HG02588 (cell line): ENCODE data around the gene GPATCH2.

Source experiments
- ATAC-seq: cut with Tn5 transposase; IDR thresholded peaks from one replicate; pipeline ENCODE4 v1.9.1; 2021; ENCODE audit warnings: mild to moderate bottlenecking, moderate library complexity; ENCODE audit not compliant: unreplicated experiment

Gene GPATCH2

GRCh38 chr1:217630711-217631591, at the start of gene GPATCH2, which contains the start of gene SPATA17:
TSS of gene GPATCH2 (minus strand) at chr1:217631090. CDS start at chr1:217630971, 119 bp downstream.
TSS of gene SPATA17 (plus strand) at chr1:217631344. CDS start at chr1:217631379, 35 bp downstream.
- peak; percentile 98 for ATAC-seq

DNA sequence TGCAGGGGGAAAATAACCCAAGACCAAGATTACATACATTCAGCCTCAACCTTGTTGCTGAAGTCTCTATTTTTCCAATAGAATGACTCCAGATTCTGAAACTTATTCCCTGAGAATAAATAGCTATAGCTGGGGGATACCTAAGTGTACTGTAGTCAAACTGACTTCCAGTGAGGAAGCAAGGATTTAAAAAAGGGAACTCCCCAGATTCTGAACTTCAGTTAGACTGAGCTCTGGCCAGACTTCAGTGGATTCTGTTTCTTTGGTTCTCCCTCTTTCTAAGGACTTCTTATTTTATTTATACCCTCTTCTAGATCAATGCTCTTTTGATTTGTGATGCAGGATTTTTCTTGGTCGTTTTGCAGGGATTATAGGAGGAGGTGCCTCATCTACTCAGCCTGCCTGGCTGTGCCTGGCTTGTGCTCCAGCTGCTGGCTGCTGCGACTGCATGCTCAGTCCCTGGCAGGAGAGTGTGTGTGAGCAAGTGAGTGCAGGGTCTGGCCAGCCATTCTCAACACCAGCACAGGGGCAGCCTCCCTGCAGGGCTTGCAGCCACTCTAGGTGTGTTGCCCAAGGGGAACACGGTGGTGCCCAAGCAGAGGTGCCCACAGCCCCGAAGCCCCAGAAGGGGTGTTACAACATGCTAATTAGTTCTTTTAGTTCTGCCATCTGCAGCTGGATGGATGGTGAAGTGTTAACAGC, 43.3 kb upstream of the GPATCH2 start:
- no peak for ATAC-seq

DNA sequence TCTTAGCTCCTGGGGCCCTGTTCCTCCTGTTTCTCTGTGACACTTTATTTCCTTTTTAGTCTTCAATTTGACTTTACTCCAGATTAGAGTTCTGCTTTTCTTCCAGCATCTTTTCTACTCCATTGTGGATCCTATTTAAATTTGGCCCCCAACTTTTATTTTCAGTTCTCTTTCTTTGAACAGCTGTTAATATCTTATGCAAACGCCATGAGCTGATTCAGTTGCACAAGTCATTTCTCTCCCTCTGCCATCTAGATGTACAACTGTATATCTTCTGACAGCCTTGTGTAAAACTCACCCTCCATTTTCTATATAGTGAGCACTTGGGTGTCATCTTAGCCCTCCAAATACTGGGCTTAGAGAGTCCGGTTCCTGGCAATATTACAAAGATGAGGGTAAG, 42.5 kb upstream of the GPATCH2 start:
- peak; percentile 80 for ATAC-seq

DNA sequence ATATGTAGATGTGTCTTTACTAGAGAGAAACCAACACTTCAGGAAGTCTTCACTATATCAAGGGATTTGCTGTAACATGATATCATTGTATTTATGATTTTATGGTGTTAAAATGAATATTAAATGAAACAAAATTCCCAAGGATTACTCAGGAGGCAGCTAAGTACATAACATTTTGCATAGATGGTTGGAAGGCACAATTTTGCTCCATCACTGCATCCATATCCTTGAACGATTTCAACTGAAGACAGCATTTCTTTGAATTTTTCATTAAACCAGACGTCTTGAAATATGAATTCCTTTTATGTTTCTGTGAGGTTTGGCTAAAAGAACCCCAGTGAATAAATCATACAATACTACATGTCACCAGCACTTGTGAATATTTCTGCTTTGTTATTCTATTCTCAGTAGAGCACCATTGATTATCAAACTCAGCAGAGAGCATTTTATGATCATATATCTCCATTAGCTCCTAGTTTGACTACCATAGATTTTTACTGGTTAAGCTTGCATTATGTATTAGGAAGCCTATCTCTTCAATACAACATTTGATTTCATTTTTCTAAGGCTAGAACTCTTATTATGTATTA, 37.6 kb upstream of the GPATCH2 start:
- no peak for ATAC-seq

DNA sequence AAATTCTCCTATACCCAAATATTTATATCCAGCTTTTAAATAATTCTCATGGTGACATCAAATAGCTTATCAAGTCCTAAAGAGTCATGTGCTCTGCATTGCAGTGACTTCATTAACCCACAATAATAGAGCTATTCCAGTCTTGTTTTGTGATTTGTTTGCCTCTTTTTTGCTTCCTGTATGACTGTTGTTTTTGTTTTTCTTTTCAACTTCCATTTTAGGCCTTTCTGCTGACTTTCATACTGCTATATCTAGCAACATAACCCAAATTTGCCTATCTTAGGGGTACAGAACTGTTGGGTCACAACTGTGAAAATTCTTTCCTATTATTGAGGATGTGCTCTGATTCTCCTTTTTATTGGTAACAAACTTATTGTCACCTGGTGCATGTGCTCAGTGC, 30.5 kb upstream of the GPATCH2 start:
- ATAC-seq, result peak; percentile 39

DNA sequence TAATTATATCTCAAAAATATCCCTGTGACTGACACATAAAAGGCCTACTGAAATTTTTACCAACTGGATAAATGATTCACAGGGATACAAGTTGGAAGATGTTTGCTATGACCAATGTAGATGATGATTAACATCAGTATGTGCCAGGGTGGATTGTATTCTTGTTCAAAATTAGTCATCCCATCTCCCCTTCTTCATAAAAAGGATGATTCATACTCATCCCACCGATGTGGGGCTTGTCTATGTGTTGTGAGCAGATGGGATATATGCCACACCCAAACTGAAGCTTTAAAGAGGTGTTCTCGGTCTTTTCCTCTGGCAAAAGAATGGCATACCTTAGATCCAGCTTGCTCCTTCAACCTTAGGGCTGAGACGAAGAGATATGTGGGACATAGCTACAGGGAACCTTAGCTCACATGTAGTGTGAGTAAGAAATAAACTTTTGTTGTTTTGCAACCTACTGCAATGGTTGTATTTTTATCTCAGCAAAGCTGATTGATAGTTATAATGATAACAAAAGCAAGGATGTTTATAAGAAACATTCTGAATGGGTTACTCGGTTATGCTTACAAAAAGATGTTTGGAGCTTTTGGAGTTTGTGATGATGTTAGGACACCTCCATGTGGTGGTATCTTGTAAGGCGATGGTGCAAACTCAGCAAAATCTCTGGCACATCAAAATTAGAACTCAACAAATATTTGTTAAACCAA, 29.6 kb upstream of the GPATCH2 start:
- ATAC-seq, result no peak

GRCh38 chr1:217650674-217651073, 19.8 kb upstream of the GPATCH2 start:
- no peak for ATAC-seq

DNA sequence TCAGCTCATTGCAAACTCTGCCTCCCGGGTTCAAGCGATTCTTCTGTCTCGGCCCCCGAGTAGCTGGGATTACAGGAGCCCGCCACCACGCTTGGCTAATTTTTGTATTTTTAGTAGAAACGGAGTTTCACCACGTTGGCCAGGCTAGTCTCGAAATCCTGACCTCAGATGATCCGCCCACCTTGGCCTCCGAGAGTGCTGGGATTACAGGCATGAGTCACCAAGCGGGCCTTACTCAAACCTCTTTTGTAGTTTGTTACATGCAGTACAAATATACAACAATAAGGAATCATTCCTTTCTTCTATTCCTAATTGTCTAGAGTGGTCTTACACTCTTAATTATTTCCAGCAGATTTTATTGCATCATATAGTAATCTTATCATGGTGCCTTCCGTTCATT, 16.9 kb upstream of the GPATCH2 start:
- ATAC-seq, result no peak

DNA sequence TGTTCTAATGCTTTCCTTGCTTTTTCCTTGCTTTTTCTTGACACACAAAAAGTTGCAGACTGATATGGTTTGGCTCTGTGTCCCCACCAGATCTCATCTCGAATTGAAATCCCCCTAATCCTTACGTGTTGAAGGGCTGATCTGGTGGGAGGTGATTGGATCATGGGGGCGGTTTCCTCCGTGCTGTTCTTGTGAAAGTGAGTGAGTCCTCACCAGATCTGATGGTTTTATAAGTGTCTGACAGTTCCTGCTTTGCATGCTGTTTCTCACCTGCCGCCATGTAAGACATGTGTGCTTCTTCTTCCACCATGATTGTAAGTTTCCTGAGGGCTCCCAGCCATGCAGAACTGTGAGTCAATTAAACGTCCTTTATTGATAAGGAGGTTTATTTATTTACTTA, 11.6 kb upstream of the GPATCH2 start:
- ATAC-seq, result no peak

DNA sequence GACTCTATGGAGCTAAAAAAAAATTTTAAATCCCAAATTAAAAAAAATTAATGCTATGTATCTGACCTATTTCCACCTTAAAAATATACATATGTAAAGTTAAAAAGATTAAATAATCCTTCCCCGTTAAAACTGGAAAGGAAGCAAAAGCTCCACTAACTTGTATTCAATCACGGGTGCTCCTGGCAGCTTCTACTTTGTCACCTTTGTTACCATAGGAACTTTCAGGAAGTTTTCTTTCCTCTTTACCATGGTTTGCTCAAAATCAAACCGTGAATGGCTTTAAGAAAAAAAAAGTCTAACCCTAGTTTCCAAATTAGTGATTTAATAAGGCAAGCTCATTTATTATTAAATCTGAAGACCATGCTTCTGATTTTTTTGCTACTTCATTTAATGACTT, 3.5 kb downstream of the GPATCH2 start:
- ATAC-seq, result no peak

GRCh38 chr1:217626321-217626720, 4.6 kb downstream of the GPATCH2 start:
- no peak for ATAC-seq

GRCh38 chr1:217622042-217622441, 8.8 kb downstream of the GPATCH2 start:
- no peak for ATAC-seq

DNA sequence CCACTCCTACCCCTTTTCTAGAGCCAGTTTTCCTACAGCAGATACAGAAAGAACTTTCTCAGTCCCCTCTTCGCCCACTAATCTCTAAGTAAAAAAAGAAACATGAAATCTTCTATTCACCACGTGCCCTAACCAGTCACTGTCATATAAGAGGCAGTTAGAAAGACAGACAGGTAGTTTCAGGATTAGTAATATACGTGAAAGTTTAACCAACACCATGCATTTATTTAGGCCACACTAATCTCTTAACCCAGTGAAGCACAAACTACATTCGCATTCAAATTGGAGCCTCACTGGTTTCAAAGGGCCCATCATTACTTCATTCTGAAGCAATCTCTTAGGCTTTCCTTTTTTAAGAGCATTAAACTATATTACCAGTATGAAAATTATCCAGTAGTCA, 10.1 kb downstream of the GPATCH2 start:
- ATAC-seq, result peak; percentile 99

DNA sequence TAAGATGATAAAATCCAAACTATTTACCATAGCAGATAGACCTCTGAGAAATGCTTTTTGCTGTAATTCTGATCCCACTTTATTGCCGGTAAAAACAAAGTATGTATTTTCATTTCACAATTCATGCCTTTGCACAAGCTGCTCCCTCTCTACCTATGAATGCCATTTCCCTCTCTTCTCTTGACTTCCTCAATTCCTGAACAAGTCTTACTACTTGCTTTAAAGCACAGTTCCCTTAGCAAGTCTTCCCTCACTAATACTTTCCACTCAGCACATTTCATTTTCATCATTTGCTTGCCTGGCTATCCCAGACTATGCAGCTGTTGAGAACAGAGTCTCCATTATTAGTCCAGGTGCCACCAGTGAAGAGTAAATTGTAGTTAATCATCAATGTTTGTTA, 13.8 kb downstream of the GPATCH2 start:
- no peak for ATAC-seq

DNA sequence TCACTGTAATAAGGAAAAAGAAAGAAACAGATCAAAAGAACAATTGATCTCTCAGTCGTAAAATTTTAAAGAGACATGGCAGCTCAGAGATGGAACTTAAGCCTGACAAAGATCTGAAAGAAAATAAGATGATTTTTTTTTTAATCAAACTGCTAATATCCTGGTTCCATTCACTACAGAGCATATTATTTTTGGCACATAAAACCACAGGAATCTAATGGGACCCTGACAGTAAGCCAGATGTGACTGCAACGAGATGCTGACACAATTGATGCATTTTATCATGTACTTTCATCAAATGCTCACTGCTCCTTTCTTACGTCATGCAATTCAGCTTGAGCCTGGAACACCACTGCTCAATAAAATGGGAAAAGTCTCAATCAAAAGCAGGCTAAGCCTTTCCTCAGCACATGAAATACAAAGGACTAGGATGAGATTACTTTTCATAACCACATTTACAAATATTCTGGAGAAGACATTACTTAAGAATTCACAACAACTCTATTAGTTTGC, 16.6 kb downstream of the GPATCH2 start:
- no peak for ATAC-seq

DNA sequence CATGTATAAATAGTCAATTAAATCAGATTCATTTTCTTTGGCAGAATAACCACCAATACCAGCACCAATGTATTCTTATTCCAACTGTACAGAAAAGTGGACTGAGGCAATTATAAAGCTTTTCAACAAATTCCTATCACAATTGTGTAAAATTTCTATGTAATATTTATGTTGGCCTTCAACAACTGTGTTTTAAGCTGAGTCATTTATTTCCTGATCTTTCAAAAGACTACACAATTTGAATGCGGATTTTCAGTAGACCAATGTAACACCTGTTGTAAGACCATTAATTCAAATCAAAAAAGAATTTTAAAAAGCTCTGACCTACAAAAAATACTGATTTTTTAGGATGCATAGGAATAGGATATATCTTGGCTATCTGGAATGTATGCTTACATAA, 25.5 kb downstream of the GPATCH2 start:
- no peak for ATAC-seq

DNA sequence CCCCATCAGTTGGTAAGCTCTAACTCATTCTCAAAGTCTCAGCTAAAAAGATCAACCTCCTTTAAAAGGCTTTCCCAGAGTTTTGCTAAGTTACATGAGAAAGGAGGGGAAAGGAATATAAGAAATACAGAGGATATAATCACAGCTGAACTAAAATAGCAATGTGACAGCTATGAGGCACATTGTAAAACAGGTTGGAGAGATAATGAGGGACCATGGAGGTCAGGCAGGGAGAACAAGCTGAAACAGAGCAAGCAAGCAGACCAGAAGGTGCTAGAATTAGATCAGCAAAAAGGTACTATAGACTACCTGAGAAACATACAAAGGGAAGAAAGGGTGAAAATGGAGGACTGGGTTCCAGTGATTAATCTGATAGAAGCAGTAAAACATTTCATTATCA, 28.5 kb downstream of the GPATCH2 start:
- no peak for ATAC-seq

GRCh38 chr1:217599154-217599553, 31.7 kb downstream of the GPATCH2 start:
- ATAC-seq, result no peak

DNA sequence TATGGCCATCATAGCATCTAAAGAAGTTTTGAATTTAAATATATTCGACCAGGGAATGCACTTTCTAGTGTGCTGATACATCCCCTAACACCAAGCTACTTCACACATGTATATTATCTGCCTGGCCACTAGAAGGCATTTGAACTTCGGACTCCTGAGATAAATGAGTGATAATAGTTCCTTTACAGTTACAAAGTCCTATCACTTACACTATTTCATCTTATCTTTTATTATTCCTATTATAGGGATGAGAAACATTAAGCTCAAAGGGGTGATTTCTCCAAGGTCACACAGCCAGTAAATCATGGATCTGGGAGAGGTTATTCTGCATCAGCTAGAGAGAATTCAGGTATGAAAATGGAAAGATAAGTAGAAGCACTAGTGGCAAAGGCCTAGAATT, 40.3 kb downstream of the GPATCH2 start:
- no peak for ATAC-seq

- no peak for ATAC-seq
Observed at GRCh38 chr1:217586586-217586985, 44.3 kb downstream of the GPATCH2 start.

GRCh38 chr1:217585577-217585976, 45.3 kb downstream of the GPATCH2 start:
- ATAC-seq, result no peak
